Upper lobe of right lung (tissue), 1 donor: ENCODE data around the gene HERC3. TPM values are rescaled to one million over a fixed set of nuclear protein-coding genes. Genes with fewer than 3 reads are reported as not detected.

Experiments
- ATAC-seq: fragments of 200-7000 bp; cut with Tn5 transposase; one replicate; pipeline ENCODE4 v1.9.1; 2020; ENCODE audit warnings: mild to moderate bottlenecking, moderate library complexity
- DNase-seq: peaks from one replicate; pipeline ENCODE4 v3.0.0-alpha.2; 2020
- H3K27ac ChIP-seq: fragments of 200-600 bp; one replicate; pipeline ENCODE4 v1.8.0; 2022
- H3K27me3 ChIP-seq: fragments of 200-600 bp; one replicate; pipeline ENCODE4 v1.8.0; 2022; ENCODE audit warnings: mild to moderate bottlenecking
- H3K36me3 ChIP-seq: fragments of 200-600 bp; one replicate; pipeline ENCODE4 v1.8.0; 2022
- H3K4me1 ChIP-seq: fragments of 200-600 bp; one replicate; pipeline ENCODE4 v1.8.0; 2022
- H3K4me3 ChIP-seq: fragments of 200-600 bp; one replicate; pipeline ENCODE4 v1.8.0; 2022; ENCODE audit warnings: mild to moderate bottlenecking
- H3K9me3 ChIP-seq: fragments of 200-600 bp; one replicate; pipeline ENCODE4 v1.8.0; 2022
- CTCF ChIP-seq: fragments of 200-600 bp; IDR thresholded peaks from one replicate; pipeline ENCODE4 v1.8.0; 2022; ENCODE audit warnings: antibody characterized with exemption
- intact Hi-C: fragments of 100-400 bp; cut with DNase I; formaldehyde crosslinking; loops from one replicate; pipeline ENCODE4 v1.11.0; 2022
- total RNA-seq: library from RNA; stranded (reverse); fragmentation: NEBNext Ultra II Directional; extraction: Animal tissue kit (Norgen Biotek cat#: 25700); gene quantifications from one replicate; pipeline ENCODE4 v1.2.1, GENCODE V29; 2021
- donor health status: DM: no; HTN: yes; CAD: no; lungs with severe emphysema.

The HERC3 gene
- total RNA-seq, 1 donor from 2014 or later: 50.0 TPM

- Histone ChIP-seq H3K4me3 (no peak overlapping the region), H3K27me3 (no peaks in the 10 kb centered on the region), H3K9me3 (no peaks in the 10 kb centered on the region), H3K4me1 (peaks cover 3% of the 10 kb centered on the region), H3K36me3 (peaks cover 69% of the 10 kb centered on the region), H3K27ac (no peak overlapping the region)
- no peak for TF ChIP-seq CTCF
- DNase-seq (no peak), ATAC-seq (no peak)
- intact Hi-C loops: no loop called here
Observed at GRCh38 chr4:88725986-88726385, 133.7 kb downstream of the HERC3 start.

- Histone ChIP-seq H3K27me3 (no peaks in the 10 kb centered on the region), H3K9me3 (no peaks in the 10 kb centered on the region), H3K36me3 (peaks cover 77% of the 10 kb centered on the region), H3K4me1 (peaks cover 8% of the 10 kb centered on the region), H3K4me3 (no peak overlapping the region), H3K27ac (no peak overlapping the region)
- no peak for TF ChIP-seq CTCF
- ATAC-seq: peak; percentile 33
- intact Hi-C loops: no loop called here
- DNase-seq: no peak
Observed at GRCh38 chr4:88728146-88728545, 135.9 kb downstream of the HERC3 start.

GRCh38 chr4:88729146-88729760, 137.0 kb downstream of the HERC3 start:
- H3K4me3 ChIP-seq: no peak overlapping the region
- peaks cover 75% of the 10 kb centered on the region for H3K36me3 ChIP-seq
- no peak for TF ChIP-seq CTCF
- DNase-seq: no peak
- peaks cover 8% of the 10 kb centered on the region for H3K4me1 ChIP-seq
- H3K9me3 ChIP-seq: no peaks in the 10 kb centered on the region
- no peak overlapping the region for H3K27ac ChIP-seq
- ATAC-seq: no peak
- intact Hi-C loops: no loop called here
- H3K27me3 ChIP-seq: no peaks in the 10 kb centered on the region

- H3K27me3 ChIP-seq: no peaks in the 10 kb centered on the region
- no peak overlapping the region for H3K4me3 ChIP-seq
- H3K36me3 ChIP-seq: peaks cover 67% of the 10 kb centered on the region
- no peak for DNase-seq
- TF ChIP-seq CTCF: no peak
- no peaks in the 10 kb centered on the region for H3K9me3 ChIP-seq
- ATAC-seq: no peak
- peaks cover 17% of the 10 kb centered on the region for H3K4me1 ChIP-seq
- H3K27ac ChIP-seq: no peak overlapping the region
- intact Hi-C loops: no loop called here
Observed at GRCh38 chr4:88730811-88731210, 138.5 kb downstream of the HERC3 start.

GRCh38 chr4:88731381-88731780, 139.1 kb downstream of the HERC3 start:
- Histone ChIP-seq H3K9me3 (no peaks in the 10 kb centered on the region), H3K27ac (no peak overlapping the region), H3K27me3 (no peaks in the 10 kb centered on the region), H3K4me1 (peaks cover 17% of the 10 kb centered on the region), H3K36me3 (peaks cover 62% of the 10 kb centered on the region), H3K4me3 (no peak overlapping the region)
- no peak for TF ChIP-seq CTCF
- DNase-seq: no peak
- intact Hi-C loops: no loop called here
- no peak for ATAC-seq
